HepG2 (cell line): ENCODE data around the gene LRRFIP2. TPM values are rescaled to one million over a fixed set of nuclear protein-coding genes. Genes with fewer than 3 reads are reported as not detected.

Experiments used
- ATAC-seq: fragments of 200-7000 bp; cut with Tn5 transposase; 3 replicates; pipeline ENCODE4 v1.9.1; 2020; ENCODE audit warnings: mild to moderate bottlenecking, moderate library complexity
- BruUV-seq: library from RNA; stranded (reverse); fragments of 400-500 nt; replicated peaks from 2 replicates; lab custom pipeline; 2021; lab: Mats Ljungman, UMichigan
- CTCF ChIA-PET: fragments of 300-600 bp; formaldehyde crosslinking; extraction: SDS; loops from one replicate; lab custom pipeline; 2021; ENCODE audit warnings: low total read pairs, inconsistent platforms, low intra/inter-chr PET ratio; lab: Yijun Ruan, JAX
- POLR2A ChIA-PET: fragments of 350-600 bp; sonication (Branson Sonifier 250); formaldehyde crosslinking; loops from one replicate; lab custom pipeline; 2020; ENCODE audit warnings: antibody characterized with exemption, inconsistent platforms; lab: Yijun Ruan, JAX
- DNase-seq: peaks from one replicate; pipeline ENCODE4 v3.0.0-alpha.2; 2015; ENCODE audit warnings: low spot score
- FAIRE-seq: peaks from 3 replicates; lab custom pipeline; 2011; peaks lifted over from hg19 to GRCh38; lab: Jason Lieb, UNC
- H2AFZ ChIP-seq: one replicate; pipeline ENCODE4 v1.6.1; 2011; ENCODE audit warnings: low read length, inconsistent platforms
- H3K27ac ChIP-seq: fragments of 300-600 bp; 3 replicates; pipeline ENCODE4 v1.8.0; 2011; ENCODE audit warnings: mixed run types, mild to moderate bottlenecking, mixed read lengths, low read length, inconsistent platforms; ENCODE audit not compliant: insufficient read depth; ENCODE audit errors: extremely low read length
- H3K27me3 ChIP-seq, 2 experiments: fragments of 200-600 bp in 1 of 2; 2 replicates in 1 of 2; 3 replicates in 1 of 2; pipeline versions ENCODE4 v1.6.0 to v1.8.0; 2011; ENCODE audit warnings: low read length in 2 of 2, mild to moderate bottlenecking in 2 of 2, moderate library complexity in 2 of 2, inconsistent platforms in 1 of 2; ENCODE audit not compliant: insufficient read depth in 2 of 2, control insufficient read depth in 1 of 2
- H3K36me3 ChIP-seq, 2 experiments: fragments of 200-600 bp in 1 of 2; replicated peaks in 1 of 2; 2 replicates in 1 of 2; 3 replicates in 1 of 2; pipeline versions ENCODE4 v1.5.1 to v1.8.0; 2011; ENCODE audit warnings: low read length in 2 of 2, inconsistent platforms in 1 of 2; ENCODE audit not compliant: insufficient read depth in 2 of 2, control insufficient read depth in 1 of 2
- H3K4me1 ChIP-seq: 2 replicates; pipeline ENCODE4 v1.5.1; 2012; ENCODE audit warnings: low read length, inconsistent platforms; ENCODE audit not compliant: insufficient read depth
- H3K4me2 ChIP-seq: 2 replicates; pipeline ENCODE4 v1.6.0; 2011; ENCODE audit warnings: low read depth, low read length, inconsistent platforms
- H3K4me3 ChIP-seq, 3 experiments: fragments of 200-600 bp in 1 of 3; sonication (generic), shearing (Covaris generic) in 1 of 3; replicated peaks in 1 of 3; 2 replicates each; pipeline ENCODE4 v1.5.1; 2011 to 2016; ENCODE audit warnings: low read length in 3 of 3, inconsistent platforms in 2 of 3, low read depth in 2 of 3, mild to moderate bottlenecking in 2 of 3, control low read depth in 1 of 3, mixed read lengths in 1 of 3; ENCODE audit not compliant: insufficient read depth in 1 of 3
- H3K79me2 ChIP-seq: one replicate; pipeline ENCODE4 v1.6.1; 2011; ENCODE audit warnings: low read length, inconsistent platforms; ENCODE audit not compliant: insufficient read depth
- H3K9ac ChIP-seq: 2 replicates; pipeline ENCODE4 v1.6.0; 2011; ENCODE audit warnings: mild to moderate bottlenecking, low read depth, low read length, inconsistent platforms; ENCODE audit not compliant: insufficient read depth
- H3K9me3 ChIP-seq: 2 replicates; pipeline ENCODE4 v1.5.1; 2012; ENCODE audit warnings: mild to moderate bottlenecking, low read length
- H4K20me1 ChIP-seq: 2 replicates; pipeline ENCODE4 v1.6.0; 2011; ENCODE audit warnings: inconsistent platforms, mild to moderate bottlenecking, low read length, moderate library complexity; ENCODE audit not compliant: insufficient read depth
- CREB3 ChIP-seq: sonication (generic); formaldehyde crosslinking; IDR thresholded peaks from 2 replicates; pipeline ENCODE4 v1.5.0; 2020; ENCODE audit warnings: missing genetic modification reagents
- GMEB1 ChIP-seq: sonication (generic); formaldehyde crosslinking; IDR thresholded peaks from 2 replicates; pipeline ENCODE4 v1.5.1; 2020; ENCODE audit warnings: missing genetic modification reagents, mild to moderate bottlenecking, borderline replicate concordance
- GTF3A ChIP-seq: sonication (generic); formaldehyde crosslinking; conservative IDR thresholded peaks from 2 replicates; pipeline ENCODE4 v1.4.0; 2020; ENCODE audit warnings: mild to moderate bottlenecking, missing genetic modification reagents
- IRX3 ChIP-seq: sonication (generic); formaldehyde crosslinking; IDR thresholded peaks from 2 replicates; pipeline ENCODE4 v1.8.1; 2023; ENCODE audit warnings: mild to moderate bottlenecking, low read depth, missing genetic modification reagents, borderline replicate concordance
- NKX3-1 ChIP-seq: sonication (generic); formaldehyde crosslinking; IDR thresholded peaks from 2 replicates; pipeline ENCODE4 v1.5.0; 2020; ENCODE audit warnings: missing genetic modification reagents
- TBP ChIP-seq: sonication (generic); formaldehyde crosslinking; IDR thresholded peaks from 2 replicates; pipeline ENCODE4 v1.5.0; 2020; ENCODE audit warnings: missing genetic modification reagents
- ZNF224 ChIP-seq: sonication (generic); formaldehyde crosslinking; IDR thresholded peaks from 2 replicates; pipeline ENCODE4 v1.5.0; 2020; ENCODE audit warnings: mild to moderate bottlenecking, missing genetic modification reagents
- ZNF496 ChIP-seq: sonication (generic); formaldehyde crosslinking; IDR thresholded peaks from 2 replicates; pipeline ENCODE4 v1.8.1; 2023; ENCODE audit warnings: mild to moderate bottlenecking, moderate library complexity, missing genetic modification reagents; ENCODE audit not compliant: insufficient replicate concordance
- ZNF670 ChIP-seq: sonication (generic); formaldehyde crosslinking; IDR thresholded peaks from 2 replicates; pipeline ENCODE4 v1.8.0; 2022; ENCODE audit warnings: mild to moderate bottlenecking, missing genetic modification reagents, borderline replicate concordance
- ZXDC ChIP-seq: sonication (generic); formaldehyde crosslinking; IDR thresholded peaks from 2 replicates; pipeline ENCODE4 v1.5.0; 2020; ENCODE audit warnings: mild to moderate bottlenecking, missing genetic modification reagents
- WGBS: methylation state at CpG from one replicate; pipeline ENCODE4 v1.1.6; 2017; ENCODE audit warnings: low lambda C conversion rate; 5-methylcytosine and 5-hydroxymethylcytosine counted together
- in situ Hi-C: cut with HindIII; loops from 2 replicates; pipeline ENCODE4 v1.10.0; 2017; ENCODE audit warnings: low pct_unique_long_range_greater_than_20kb; ENCODE audit not compliant: extremely low pct_ligation_motif_present
- intact Hi-C: fragments of 100-400 bp; cut with micrococcal nuclease; formaldehyde crosslinking; loops from one replicate; pipeline ENCODE4 v1.10.0; 2022; ENCODE audit not compliant: unreplicated experiment
- polyA plus RNA-seq, 8 experiments: library from polyadenylated mRNA; depleted of rRNA in 3 of 8; stranded (reverse) in 7 of 8; unstranded in 1 of 8; fragments of >200 nt; fragmentation: Illumina TruSeq in 4 of 8; extraction: Trizol in 4 of 8; gene quantifications; 2 replicates each; pipeline versions ENCODE4 v1.2.1 to v1.2.3, GENCODE V29; 2011 to 2016; ENCODE audit warnings: low read depth in 4 of 8, missing spikeins in 1 of 8, mixed read lengths in 1 of 8; ENCODE audit not compliant: insufficient read depth in 1 of 8
- total RNA-seq, 5 experiments: library from RNA; depleted of rRNA; stranded (reverse); fragments of >200 nt; fragmentation: Illumina TruSeq; extraction: Trizol; gene quantifications; 2 replicates each; pipeline ENCODE4 v1.2.3, GENCODE V29; 2016; ENCODE audit warnings: low read depth in 1 of 5
- TF ChIP-seq, protein P1 (sequence below): IDR thresholded peaks from 2 replicates; pipeline ENCODE4 v1.6.1; 2016; ENCODE audit warnings: missing biosample characterization, missing genetic modification reagents, low read depth
- TF ChIP-seq, protein P2 (sequence below): sonication (generic); formaldehyde crosslinking; IDR thresholded peaks from 2 replicates; pipeline ENCODE4 v1.4.0; 2020; ENCODE audit warnings: missing genetic modification reagents, borderline replicate concordance

LRRFIP2 gene
- total and polyA plus RNA-seq, 2 of the 13 experiments (the other 11 are each of a cell fraction or from before 2014, with no cell fraction given), result 13.5 to 32.2 TPM

DNA sequence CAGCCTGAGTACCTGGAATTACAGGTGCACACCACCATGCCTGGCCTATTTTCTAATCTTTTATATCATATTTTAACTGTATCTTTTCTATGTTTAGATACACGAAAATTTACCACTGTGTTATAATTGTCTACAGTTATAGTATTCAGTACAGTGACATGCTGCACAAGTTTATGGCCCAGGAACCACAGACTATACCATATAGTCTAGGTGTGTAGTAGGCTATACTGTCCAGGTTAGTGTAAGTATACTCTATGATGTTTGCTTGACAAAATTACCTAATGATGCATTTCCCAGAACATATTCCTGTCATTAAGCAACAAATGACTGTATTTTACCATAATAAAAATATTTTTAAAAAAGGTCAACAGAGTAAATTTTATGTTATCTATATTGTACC lies 5.5 kb downstream of the LRRFIP2 start (continued):
- TF ChIP-seq TBP (CRISPR knock-in tag) (no peak), ZNF670 (CRISPR knock-in tag) (no peak), NKX3-1 (CRISPR knock-in tag) (no peak), ZXDC (no peak), ZNF224 (CRISPR knock-in tag) (no peak)

GRCh38 chr3:37163262-37164015 lies 10.9 kb downstream of the LRRFIP2 start:
- ChIA-PET CTCF (no interaction called here), POLR2A (no interaction called here)
- Histone ChIP-seq H4K20me1 (no peaks in the 10 kb centered on the region), H3K27me3 (no peaks in the 10 kb centered on the region), H3K9me3 (no peaks in the 10 kb centered on the region), H3K9ac (no peak overlapping the region), H3K4me2 (no peak overlapping the region), H3K79me2 (peaks cover 6% of the 10 kb centered on the region), H3K36me3 (peaks cover 3 to 4% of the 10 kb centered on the region in 2 experiments; a peak in 1 of 5 replicates), H3K4me3 (no peak overlapping the region), H3K27ac (no peak overlapping the region), H3K4me1 (no peaks in the 10 kb centered on the region), H2AFZ (no peak overlapping the region)
- ATAC-seq, result no peak
- DNase-seq, result no peak
- no peak for FAIRE-seq
- intact Hi-C loops, result no loop called here
- BruUV-seq, result no TSS peak
- in situ Hi-C loops, result no loop called here
- WGBS, result 98% methylated on average over 3 of the region's 3 CpGs
- TF ChIP-seq GMEB1 (CRISPR knock-in tag), result no peak
- no peak for TF ChIP-seq GTF3A
- TF ChIP-seq, protein P1, sequence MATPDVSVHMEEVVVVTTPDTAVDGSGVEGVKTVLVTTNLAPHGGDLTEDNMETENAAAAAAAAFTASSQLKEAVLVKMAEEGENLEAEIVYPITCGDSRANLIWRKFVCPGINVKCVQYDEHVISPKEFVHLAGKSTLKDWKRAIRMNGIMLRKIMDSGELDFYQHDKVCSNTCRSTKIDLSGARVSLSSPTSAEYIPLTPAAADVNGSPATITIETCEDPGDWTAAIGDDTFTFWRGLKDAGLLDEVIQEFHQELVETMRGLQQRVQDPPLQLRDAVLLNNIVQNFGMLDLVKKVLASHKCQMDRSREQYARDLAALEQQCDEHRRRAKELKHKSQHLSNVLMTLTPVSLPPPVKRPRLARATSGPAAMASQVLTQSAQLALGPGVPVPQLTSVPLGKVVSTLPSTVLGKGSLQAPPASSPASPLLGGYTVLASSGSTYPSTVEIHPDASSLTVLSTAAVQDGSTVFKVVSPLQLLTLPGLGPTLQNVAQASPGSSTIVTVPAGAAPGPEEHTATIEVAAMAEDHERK (CRISPR knock-in tag), result no peak
- no peak for TF ChIP-seq IRX3 (CRISPR knock-in tag)
- TF ChIP-seq, protein P2, sequence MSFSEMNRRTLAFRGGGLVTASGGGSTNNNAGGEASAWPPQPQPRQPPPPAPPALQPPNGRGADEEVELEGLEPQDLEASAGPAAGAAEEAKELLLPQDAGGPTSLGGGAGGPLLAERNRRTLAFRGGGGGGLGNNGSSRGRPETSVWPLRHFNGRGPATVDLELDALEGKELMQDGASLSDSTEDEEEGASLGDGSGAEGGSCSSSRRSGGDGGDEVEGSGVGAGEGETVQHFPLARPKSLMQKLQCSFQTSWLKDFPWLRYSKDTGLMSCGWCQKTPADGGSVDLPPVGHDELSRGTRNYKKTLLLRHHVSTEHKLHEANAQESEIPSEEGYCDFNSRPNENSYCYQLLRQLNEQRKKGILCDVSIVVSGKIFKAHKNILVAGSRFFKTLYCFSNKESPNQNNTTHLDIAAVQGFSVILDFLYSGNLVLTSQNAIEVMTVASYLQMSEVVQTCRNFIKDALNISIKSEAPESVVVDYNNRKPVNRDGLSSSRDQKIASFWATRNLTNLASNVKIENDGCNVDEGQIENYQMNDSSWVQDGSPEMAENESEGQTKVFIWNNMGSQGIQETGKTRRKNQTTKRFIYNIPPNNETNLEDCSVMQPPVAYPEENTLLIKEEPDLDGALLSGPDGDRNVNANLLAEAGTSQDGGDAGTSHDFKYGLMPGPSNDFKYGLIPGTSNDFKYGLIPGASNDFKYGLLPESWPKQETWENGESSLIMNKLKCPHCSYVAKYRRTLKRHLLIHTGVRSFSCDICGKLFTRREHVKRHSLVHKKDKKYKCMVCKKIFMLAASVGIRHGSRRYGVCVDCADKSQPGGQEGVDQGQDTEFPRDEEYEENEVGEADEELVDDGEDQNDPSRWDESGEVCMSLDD (CRISPR knock-in tag), result no peak
- TF ChIP-seq ZNF496 (CRISPR knock-in tag), result no peak
- TF ChIP-seq CREB3 (CRISPR knock-in tag), result no peak
